GM21825 (cell line): Measurements from ENCODE around the gene BATF3.

ENCODE experiments used
- ATAC-seq: cut with Tn5 transposase; IDR thresholded peaks from one replicate; pipeline ENCODE4 v1.9.1; 2021; ENCODE audit warnings: mild to moderate bottlenecking, moderate library complexity; ENCODE audit not compliant: unreplicated experiment

BATF3 gene

GRCh38 chr1:212710566-212710965 lies 10.9 kb upstream of the BATF3 start:
- no peak for ATAC-seq

DNA sequence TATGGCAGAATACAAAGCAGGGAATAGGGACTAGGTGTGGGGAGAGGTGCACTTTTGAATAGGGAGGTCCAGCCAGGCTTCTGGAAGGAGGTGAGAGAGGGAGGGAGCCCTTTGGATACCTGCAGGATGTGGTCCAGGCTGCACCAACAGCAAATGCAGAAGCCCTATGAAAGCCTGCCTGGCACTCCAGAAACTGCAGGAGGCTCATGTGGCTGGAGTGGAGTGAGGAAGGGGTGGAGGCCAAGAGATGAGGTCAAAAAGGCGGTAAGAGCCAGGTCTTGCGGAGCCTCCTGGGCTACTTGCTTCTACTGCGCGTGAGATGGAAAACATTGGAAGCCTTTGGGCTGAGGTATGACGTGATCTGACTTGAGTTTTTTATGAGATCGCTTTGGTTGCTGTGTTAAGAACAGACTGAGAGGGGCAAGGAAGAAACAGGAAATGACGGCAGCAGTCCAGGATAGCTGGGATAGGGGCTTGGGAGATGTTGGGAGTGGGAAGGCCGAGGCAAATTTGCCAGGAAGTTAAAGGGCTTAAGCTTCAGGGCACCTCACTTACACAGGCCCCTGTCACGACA lies 4.4 kb upstream of the BATF3 start:
- no peak for ATAC-seq

DNA sequence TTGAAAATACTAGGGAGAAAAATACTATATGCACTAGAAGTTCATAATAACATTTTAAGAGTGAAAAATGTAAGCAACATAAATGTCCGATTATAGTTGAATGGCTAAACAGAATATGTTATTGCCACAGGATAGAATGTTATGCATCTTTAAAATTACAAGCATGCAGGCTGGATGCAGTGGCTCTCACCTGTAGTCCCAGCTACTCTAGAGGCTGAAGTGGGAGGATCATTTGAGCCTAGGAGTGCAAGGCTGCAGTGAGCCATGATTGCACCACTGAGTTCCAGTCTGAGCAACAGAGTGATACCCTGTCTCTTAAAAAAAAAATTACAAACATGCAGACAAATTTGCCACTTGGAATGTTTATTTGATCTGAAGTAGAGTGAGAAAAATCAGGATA lies 3.0 kb upstream of the BATF3 start:
- ATAC-seq = no peak

DNA sequence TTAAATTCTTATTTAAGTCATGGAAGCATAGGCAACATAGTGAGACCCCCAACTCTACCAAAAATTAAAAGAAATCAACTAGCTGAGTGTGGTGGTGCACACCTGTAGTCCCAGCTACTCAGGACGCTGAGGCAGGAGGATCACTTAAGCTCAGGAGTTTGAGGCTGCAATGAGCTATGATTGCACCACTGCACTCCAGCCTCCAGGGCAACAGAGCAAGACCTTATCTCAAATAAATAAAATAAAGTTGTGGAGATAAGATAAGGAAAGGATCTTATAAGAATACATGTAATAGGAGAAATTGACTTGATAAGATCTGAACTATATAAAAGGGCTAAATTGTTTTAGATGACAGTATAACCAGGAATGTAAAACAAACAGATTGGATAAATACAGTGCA lies 2.3 kb upstream of the BATF3 start:
- ATAC-seq = no peak

DNA sequence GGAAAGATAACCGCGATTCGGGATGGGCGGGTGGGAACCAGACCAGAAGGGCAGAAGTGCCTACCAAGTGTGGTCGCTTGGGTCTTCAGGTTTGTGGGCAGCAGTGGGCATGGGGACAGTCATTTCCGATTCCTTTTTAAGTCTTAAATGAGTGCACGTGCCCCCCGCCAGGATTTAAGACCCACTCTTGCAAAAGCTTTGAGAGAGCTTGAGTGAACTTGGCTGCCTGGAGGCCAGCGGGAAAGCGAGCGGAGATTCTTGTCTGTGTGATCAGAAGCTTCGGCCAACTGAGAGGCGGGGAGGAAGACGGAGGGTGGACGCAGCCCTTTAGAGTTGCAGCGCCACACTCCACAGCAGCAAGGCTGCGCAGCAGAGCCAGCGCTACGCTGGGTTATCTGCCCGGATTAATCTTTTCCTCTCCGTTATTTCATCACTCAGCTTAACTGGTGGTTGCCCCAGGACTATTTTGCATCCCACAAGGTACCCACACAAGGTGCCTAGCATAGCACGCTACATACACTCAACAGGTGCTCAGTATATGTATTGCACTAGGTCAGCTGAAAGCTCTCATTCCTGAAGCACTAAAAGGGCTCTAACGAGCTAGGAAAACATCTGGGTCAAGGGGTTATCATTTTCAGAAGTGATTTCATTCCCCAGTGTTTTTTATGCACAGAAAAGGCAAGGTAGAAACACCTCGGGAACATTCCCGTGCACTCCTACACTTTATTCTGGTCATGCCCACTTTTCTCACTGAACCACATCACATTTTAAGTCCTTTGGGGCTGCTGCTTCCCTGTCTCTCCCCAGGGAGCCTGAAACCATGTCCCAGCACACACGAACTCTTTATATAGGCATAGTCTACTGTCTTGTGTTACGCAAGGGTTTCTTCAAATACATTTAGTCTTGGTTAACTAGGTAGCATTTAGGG lies 1.5 kb upstream of the BATF3 start:
- no peak for ATAC-seq

DNA sequence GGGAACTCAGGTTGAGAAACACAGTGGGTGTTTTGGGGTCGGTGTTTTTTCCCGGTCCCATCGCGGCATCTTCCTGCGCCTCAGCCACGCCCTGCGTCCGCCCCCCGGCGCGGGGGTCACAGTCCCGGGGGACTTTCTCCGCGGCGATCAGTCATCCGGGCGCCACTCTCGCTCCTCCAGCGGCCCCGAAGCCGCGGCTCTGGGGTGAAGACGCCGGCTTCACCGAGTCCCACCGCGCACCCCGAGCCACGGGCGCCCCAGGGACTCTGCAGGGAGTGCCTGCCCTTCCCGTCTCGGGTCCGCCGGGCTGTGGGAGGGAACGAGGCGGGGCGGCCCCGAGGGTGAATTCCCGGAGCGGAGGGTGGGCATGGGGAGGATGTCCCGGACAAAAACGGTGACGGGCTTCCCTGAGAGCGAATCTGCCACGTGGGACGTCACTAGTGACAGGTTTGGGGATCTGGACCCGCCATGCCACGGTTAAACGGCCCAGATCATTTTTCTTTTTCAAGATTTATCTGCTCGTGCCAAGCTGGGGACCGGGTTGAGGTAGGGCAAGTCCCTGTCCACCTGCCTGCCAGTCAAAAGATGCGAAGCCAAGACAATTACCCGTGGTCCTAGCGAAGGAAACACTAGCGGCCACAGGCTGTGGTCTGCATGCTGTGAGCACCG lies 717 bp upstream of the BATF3 start:
- no peak for ATAC-seq

DNA sequence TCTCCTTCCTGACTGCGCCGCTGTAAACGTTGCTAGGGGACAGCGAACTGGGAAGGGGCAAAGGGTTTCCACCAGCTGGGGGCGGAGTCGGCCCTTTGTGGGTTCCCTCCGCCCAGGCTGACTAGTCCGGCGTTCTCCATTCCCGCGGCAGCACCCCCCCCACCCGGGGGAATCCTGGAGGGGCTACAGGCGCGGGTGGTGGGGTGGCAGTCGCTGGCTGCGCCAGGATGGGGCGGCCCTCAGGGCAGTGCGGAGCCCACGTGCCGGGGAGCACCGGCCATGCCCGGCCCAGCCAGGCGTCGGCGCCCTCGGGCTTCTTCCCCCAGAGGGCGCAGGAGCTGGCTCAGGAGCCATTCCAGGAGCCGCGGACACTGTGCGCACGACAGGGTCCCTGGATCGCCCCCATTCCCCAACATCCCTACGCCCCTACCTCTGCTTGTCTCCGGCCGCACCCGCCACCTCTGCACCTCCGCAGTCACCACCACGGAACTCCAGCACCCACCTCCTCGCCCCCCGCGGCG lies 476 bp downstream of the BATF3 start:
- ATAC-seq = peak; percentile 50

DNA sequence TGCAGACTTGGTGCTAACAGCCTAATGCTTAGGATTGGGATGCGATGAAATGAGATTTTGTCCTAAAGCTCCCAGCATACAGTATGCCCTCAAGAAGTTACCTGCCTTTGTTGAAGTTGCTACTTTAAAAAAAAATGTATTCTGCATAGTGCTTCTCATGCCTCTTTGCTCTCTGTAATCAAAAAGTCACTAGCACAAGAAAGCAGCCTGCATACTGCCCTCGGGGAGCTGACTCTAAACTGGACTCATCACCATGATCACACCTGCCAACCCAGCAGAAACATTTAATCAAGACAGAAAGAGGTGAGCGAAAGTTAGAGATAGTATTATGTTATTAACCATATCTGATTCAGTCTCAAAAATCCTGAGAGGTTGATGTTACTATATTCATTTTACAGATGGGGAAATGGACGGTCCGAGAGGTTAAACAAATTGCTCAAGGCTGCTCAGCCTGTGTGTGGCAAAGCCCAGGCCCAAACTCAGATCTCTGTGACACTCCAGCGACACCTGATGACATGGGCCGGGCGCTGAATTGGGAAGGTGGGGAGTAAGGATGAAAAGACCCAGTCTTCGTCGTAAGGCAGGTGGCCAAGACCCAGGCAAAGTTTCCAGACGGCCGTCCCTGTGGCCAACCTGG lies 1.1 kb downstream of the BATF3 start:
- peak; percentile 5 for ATAC-seq

- ATAC-seq = no peak
Observed at GRCh38 chr1:212696721-212697331, 2.8 kb downstream of the BATF3 start.

- no peak for ATAC-seq
Observed at GRCh38 chr1:212692774-212693644, 6.6 kb downstream of the BATF3 start.

DNA sequence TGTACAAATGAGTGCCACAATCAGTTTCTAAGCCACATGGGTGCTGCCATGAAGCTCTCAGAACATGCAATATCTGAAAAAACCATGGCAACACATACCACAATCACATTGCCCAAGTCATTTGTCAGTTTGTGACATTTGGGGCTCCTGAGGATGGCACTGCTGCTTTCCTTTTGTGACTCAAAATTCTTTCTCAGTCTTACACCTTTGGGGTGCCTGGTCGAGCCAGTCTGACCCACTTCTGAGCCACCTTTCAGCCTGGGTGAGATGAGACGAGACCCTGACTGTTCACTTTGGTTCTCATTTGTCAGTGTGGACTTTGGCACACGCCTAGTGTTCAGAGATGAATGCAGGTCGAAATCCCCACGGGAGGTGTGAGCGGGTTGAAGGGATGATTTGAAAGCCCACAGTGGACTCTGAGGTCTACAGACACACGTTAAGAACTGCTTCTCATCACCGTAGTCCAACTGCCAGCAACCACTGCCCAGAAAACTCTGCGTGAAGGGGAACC lies 8.0 kb downstream of the BATF3 start:
- ATAC-seq = peak; percentile 39

- ATAC-seq = no peak
Observed at GRCh38 chr1:212690816-212691403, 8.7 kb downstream of the BATF3 start.

DNA sequence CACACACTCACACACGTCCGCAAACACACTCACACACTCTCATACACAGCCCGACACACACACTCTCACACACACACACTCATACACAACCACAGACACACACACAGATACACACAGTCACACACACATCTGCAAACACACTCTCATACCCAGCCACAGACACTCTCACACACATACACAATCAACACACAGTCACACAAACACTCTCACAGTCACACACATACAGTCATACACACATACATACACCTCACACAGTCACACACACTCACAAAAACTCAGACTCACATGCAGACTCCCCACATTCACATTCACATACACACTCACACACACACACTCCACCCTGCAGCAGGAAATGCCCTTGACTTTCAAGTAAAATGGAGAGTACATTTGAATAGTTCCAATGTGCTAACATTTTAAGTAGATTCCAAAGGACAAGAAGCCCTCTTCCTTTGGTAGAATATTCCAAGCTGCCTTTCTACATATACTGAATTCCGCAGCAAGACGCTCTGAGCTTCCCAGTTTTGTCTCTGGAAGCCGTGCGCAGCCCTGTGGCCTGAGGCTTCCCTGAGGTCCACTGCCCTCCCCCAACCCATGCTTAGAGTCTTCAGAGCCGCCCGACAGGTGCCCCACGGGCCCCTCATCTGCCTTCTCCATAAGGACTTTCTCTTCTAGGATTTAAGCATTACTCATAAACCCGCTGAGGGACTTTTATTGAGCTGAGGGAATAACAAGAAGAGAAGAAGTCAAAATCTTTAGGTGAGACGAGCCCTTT lies 9.7 kb downstream of the BATF3 start:
- no peak for ATAC-seq

- ATAC-seq = no peak
Observed at GRCh38 chr1:212689196-212689725, 10.4 kb downstream of the BATF3 start.

- ATAC-seq = no peak
Observed at GRCh38 chr1:212688341-212689047, 11.1 kb downstream of the BATF3 start.

DNA sequence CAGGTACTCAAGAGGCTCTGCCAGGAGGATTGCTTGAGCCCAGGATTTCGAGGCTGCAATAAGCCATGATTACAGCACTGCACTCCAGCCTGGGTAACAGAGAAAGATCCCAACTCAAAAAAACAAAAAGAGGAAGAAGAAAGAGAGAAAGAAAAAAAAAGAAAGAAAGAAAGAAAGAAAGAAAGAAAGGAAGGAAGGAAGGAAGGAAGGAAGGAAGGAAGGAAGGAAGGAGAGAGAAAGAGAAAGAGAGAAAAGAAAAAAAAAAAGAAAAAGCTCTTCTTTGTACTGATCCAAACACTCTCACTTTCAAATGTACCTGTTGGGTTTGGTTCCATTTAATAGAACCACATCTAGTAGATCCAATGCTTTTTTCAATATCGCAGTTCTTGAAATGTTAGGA lies 11.8 kb downstream of the BATF3 start:
- no peak for ATAC-seq

GRCh38 chr1:212686591-212686990 lies 13.0 kb downstream of the BATF3 start:
- no peak for ATAC-seq

DNA sequence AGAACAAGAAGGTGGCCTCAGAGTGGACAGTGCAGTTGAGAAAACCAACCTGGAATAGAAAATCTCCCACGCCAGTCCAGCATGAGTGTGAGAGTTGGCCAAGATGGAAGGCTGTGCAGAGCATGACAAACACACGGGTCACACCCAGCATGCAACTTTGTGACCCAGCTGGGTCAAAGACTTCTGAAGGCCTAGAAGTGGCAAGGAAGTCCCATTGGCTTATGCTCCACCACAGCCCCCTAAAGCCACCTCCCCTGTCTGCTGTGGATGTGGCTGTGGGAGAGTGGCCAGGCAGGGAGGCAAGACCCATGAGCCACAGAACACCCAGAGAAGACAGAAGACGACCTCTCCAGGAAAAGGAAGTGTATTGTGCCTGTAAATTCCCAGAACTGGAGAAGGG lies 13.6 kb downstream of the BATF3 start:
- ATAC-seq = no peak
